ENCODE measurements around the gene PDE6D.
A peak's percentile ranks its signal among the peaks of the same experiment; 100 is the strongest.

Gene PDE6D

GRCh38 chr2:231710799-231711676 lies 70.0 kb downstream of the PDE6D start:
- Histone ChIP-seq H3K36me3 (no peaks in the 10 kb centered on the region), H3K4me3 (ENCODE audit: low read depth in 1 of 2, low read length in 1 of 2) (peak overlapping the region; percentile 81 to 96), H3K9me3 (no peaks in the 10 kb centered on the region), H3K4me1 (ENCODE audit: control insufficient read depth in 1 of 2, insufficient read depth in 1 of 2, low read depth in 1 of 2, low read length in 1 of 2) (peaks cover 43 to 50% of the 10 kb centered on the region in 2 experiments), H3K27me3 (no peaks in the 10 kb centered on the region), H3K27ac (peak overlapping the region; percentile 97)
- TF ChIP-seq CTCF (IDR thresholded peaks at IDR 0.05), result no peak

GRCh38 chr2:231709981-231710798 lies 70.9 kb downstream of the PDE6D start:
- H3K36me3 ChIP-seq, result no peaks in the 10 kb centered on the region
- H3K27ac ChIP-seq, result peak overlapping the region; percentile 97
- H3K4me1 ChIP-seq (ENCODE audit: control insufficient read depth in 1 of 2, insufficient read depth in 1 of 2, low read depth in 1 of 2, low read length in 1 of 2), result peaks cover 51 to 55% of the 10 kb centered on the region in 2 experiments
- peak; percentile 90 for TF ChIP-seq CTCF (IDR thresholded peaks at IDR 0.05)
- no peaks in the 10 kb centered on the region for H3K9me3 ChIP-seq
- H3K4me3 ChIP-seq (ENCODE audit: low read depth in 1 of 2, low read length in 1 of 2), result peak overlapping the region; percentile 81 to 96
- H3K27me3 ChIP-seq, result no peaks in the 10 kb centered on the region

GRCh38 chr2:231709636-231709980 lies 71.5 kb downstream of the PDE6D start:
- no peaks in the 10 kb centered on the region for H3K27me3 ChIP-seq
- H3K4me3 ChIP-seq (ENCODE audit: low read depth in 1 of 2, low read length in 1 of 2), result peak overlapping the region; percentile 81 to 96
- no peaks in the 10 kb centered on the region for H3K9me3 ChIP-seq
- H3K27ac ChIP-seq, result peak overlapping the region; percentile 97
- TF ChIP-seq CTCF (IDR thresholded peaks at IDR 0.05), result no peak
- H3K4me1 ChIP-seq (ENCODE audit: control insufficient read depth in 1 of 2, insufficient read depth in 1 of 2, low read depth in 1 of 2, low read length in 1 of 2), result peaks cover 51 to 52% of the 10 kb centered on the region in 2 experiments
- no peaks in the 10 kb centered on the region for H3K36me3 ChIP-seq

- Histone ChIP-seq H3K4me3 (ENCODE audit: low read depth in 1 of 2, low read length in 1 of 2) (peak overlapping the region; percentile 81 to 96), H3K9me3 (no peaks in the 10 kb centered on the region)
- TF ChIP-seq CTCF (IDR thresholded peaks at IDR 0.05), result peak; percentile 29
Observed at GRCh38 chr2:231708773-231709635, 72.1 kb downstream of the PDE6D start.

More at GRCh38 chr2:231708773-231709635, 72.1 kb downstream of the PDE6D start:
- Histone ChIP-seq H3K27ac (peak overlapping the region; percentile 97), H3K36me3 (no peaks in the 10 kb centered on the region), H3K4me1 (ENCODE audit: control insufficient read depth in 1 of 2, insufficient read depth in 1 of 2, low read depth in 1 of 2, low read length in 1 of 2) (peaks cover 49 to 50% of the 10 kb centered on the region in 2 experiments), H3K27me3 (no peaks in the 10 kb centered on the region)

Data from neutrophil (primary cell).